GM19025 (cell line): Measurements from ENCODE around the gene SERPINE1.
"Not testable (repeated sequence)": the region's sequence is repeated elsewhere in the genome, so short reads cannot be mapped to it uniquely, and the experiment has no call there.

Experiments
- ATAC-seq: cut with Tn5 transposase; IDR thresholded peaks from one replicate; pipeline ENCODE4 v1.9.1; 2021; ENCODE audit warnings: mild to moderate bottlenecking, low read depth, moderate library complexity; ENCODE audit not compliant: unreplicated experiment

Gene SERPINE1

GRCh38 chr7:101100858-101101847 is 25.8 kb upstream of the SERPINE1 start:
- ATAC-seq, result no peak

- ATAC-seq, result no peak
Measured at GRCh38 chr7:101102026-101102425, 24.9 kb upstream of the SERPINE1 start.

GRCh38 chr7:101103701-101104100 is 23.2 kb upstream of the SERPINE1 start:
- ATAC-seq, result not testable (repeated sequence)

- ATAC-seq, result no peak
Measured at GRCh38 chr7:101104193-101104713, 22.7 kb upstream of the SERPINE1 start.

- ATAC-seq, result no peak
Measured at GRCh38 chr7:101104799-101105198, 22.1 kb upstream of the SERPINE1 start.

- ATAC-seq, result not testable (repeated sequence)
Measured at GRCh38 chr7:101105248-101105647, 21.7 kb upstream of the SERPINE1 start.

- no peak for ATAC-seq
Measured at GRCh38 chr7:101106386-101106785, 20.5 kb upstream of the SERPINE1 start.

- peak; percentile 57 for ATAC-seq
Measured at GRCh38 chr7:101108330-101108857, 18.5 kb upstream of the SERPINE1 start.

GRCh38 chr7:101108961-101109360 is 17.9 kb upstream of the SERPINE1 start:
- ATAC-seq, result no peak

- no peak for ATAC-seq
Measured at GRCh38 chr7:101109368-101109767, 17.5 kb upstream of the SERPINE1 start.

GRCh38 chr7:101111261-101111660 is 15.6 kb upstream of the SERPINE1 start:
- ATAC-seq, result no peak

GRCh38 chr7:101112233-101112632 is 14.7 kb upstream of the SERPINE1 start:
- ATAC-seq, result no peak

GRCh38 chr7:101113140-101113539 is 13.8 kb upstream of the SERPINE1 start:
- ATAC-seq, result not testable (repeated sequence)

GRCh38 chr7:101113836-101114235 is 13.1 kb upstream of the SERPINE1 start:
- no peak for ATAC-seq

- ATAC-seq, result no peak
Measured at GRCh38 chr7:101114492-101114891, 12.4 kb upstream of the SERPINE1 start.

- no peak for ATAC-seq
Measured at GRCh38 chr7:101115215-101115614, 11.7 kb upstream of the SERPINE1 start.

- ATAC-seq, result no peak
Measured at GRCh38 chr7:101116898-101117297, 10.0 kb upstream of the SERPINE1 start.

- ATAC-seq, result no peak
Measured at GRCh38 chr7:101118856-101119255, 8.0 kb upstream of the SERPINE1 start.

- no peak for ATAC-seq
Measured at GRCh38 chr7:101119876-101120275, 7.0 kb upstream of the SERPINE1 start.

- no peak for ATAC-seq
Measured at GRCh38 chr7:101120315-101120714, 6.6 kb upstream of the SERPINE1 start.

- not testable (repeated sequence) for ATAC-seq
Measured at GRCh38 chr7:101121631-101121990, 5.3 kb upstream of the SERPINE1 start.
